IMR-90 (cell line): ENCODE results near the gene C3orf22. TPM values are rescaled to one million over a fixed set of nuclear protein-coding genes. Genes with fewer than 3 reads are reported as not detected.

Source experiments
- ATAC-seq: fragments of 200-7000 bp; cut with Tn5 transposase; 2 replicates; pipeline ENCODE4 v1.9.1; 2020; ENCODE audit warnings: low read depth, mild to moderate bottlenecking, moderate library complexity
- BruUV-seq: library from RNA; stranded (reverse); fragments of 400-500 nt; replicated peaks from 2 replicates; lab custom pipeline; 2021; lab: Mats Ljungman, UMichigan
- CTCF ChIA-PET: fragments of 300-600 bp; formaldehyde crosslinking; extraction: SDS; loops from one replicate; lab custom pipeline; 2021; ENCODE audit warnings: antibody characterized with exemption; lab: Yijun Ruan, JAX
- POLR2A ChIA-PET: fragments of 300-600 bp; sonication (Branson Sonifier 250); formaldehyde crosslinking; loops from one replicate; lab custom pipeline; 2022; ENCODE audit warnings: antibody characterized with exemption; ENCODE audit not compliant: unreplicated experiment; lab: Charles Lee
- DNase-seq: peaks from one replicate; pipeline ENCODE4 v3.0.0; 2013
- H2AFZ ChIP-seq: replicated peaks from 2 replicates; pipeline ENCODE3; 2013; ENCODE audit warnings: low read length, mild to moderate bottlenecking; ENCODE audit not compliant: poor library complexity
- H2AK5ac ChIP-seq: 2 replicates; pipeline ENCODE4 v1.6.1; 2013; ENCODE audit warnings: low read depth, low read length, inconsistent platforms
- H2AK9ac ChIP-seq: replicated peaks from 2 replicates; pipeline ENCODE3; 2013; ENCODE audit warnings: mild to moderate bottlenecking, low read depth, low read length, moderate library complexity; ENCODE audit not compliant: poor library complexity
- H2BK120ac ChIP-seq: 2 replicates; pipeline ENCODE4 v1.6.1; 2013; ENCODE audit warnings: low read depth, low read length, inconsistent platforms
- H2BK15ac ChIP-seq: 3 replicates; pipeline ENCODE4 v1.6.1; 2013; ENCODE audit warnings: low read depth, low read length, inconsistent platforms
- H2BK20ac ChIP-seq: 2 replicates; pipeline ENCODE4 v1.6.1; 2013; ENCODE audit warnings: low read depth, mild to moderate bottlenecking, inconsistent platforms, low read length, moderate library complexity
- H2BK5ac ChIP-seq: 2 replicates; pipeline ENCODE4 v1.6.1; 2013; ENCODE audit warnings: mild to moderate bottlenecking, low read depth, low read length, inconsistent platforms; ENCODE audit not compliant: poor library complexity, severe bottlenecking
- H3K14ac ChIP-seq: replicated peaks from 2 replicates; pipeline ENCODE4 v1.6.1; 2013; ENCODE audit warnings: low read depth, low read length, inconsistent platforms
- H3K18ac ChIP-seq: 2 replicates; pipeline ENCODE4 v1.6.1; 2013; ENCODE audit warnings: low read depth, low read length, control low read depth
- H3K23ac ChIP-seq: 2 replicates; pipeline ENCODE4 v1.6.1; 2013; ENCODE audit warnings: low read depth, low read length, inconsistent platforms
- H3K27ac ChIP-seq: 2 replicates; pipeline ENCODE4 v1.5.1; 2013; ENCODE audit warnings: mild to moderate bottlenecking, control low read depth, low read length; ENCODE audit not compliant: insufficient read depth
- H3K27me3 ChIP-seq: 2 replicates; pipeline ENCODE4 v1.6.1; 2013; ENCODE audit warnings: low read length; ENCODE audit not compliant: control insufficient read depth, insufficient read depth
- H3K36me3 ChIP-seq: 2 replicates; pipeline ENCODE4 v1.6.1; 2013; ENCODE audit warnings: low read length, mixed read lengths; ENCODE audit not compliant: control insufficient read depth, insufficient read depth
- H3K4ac ChIP-seq: 2 replicates; pipeline ENCODE4 v1.6.1; 2013; ENCODE audit warnings: low read depth, low read length, inconsistent platforms
- H3K4me1 ChIP-seq: 2 replicates; pipeline ENCODE4 v1.6.1; 2013; ENCODE audit warnings: low read length, mixed read lengths; ENCODE audit not compliant: control insufficient read depth, insufficient read depth
- H3K4me2 ChIP-seq: 2 replicates; pipeline ENCODE4 v1.6.1; 2013; ENCODE audit warnings: low read depth, mild to moderate bottlenecking, control low read depth, low read length, moderate library complexity
- H3K4me3 ChIP-seq: 2 replicates; pipeline ENCODE4 v1.5.1; 2013; ENCODE audit warnings: low read depth, mild to moderate bottlenecking, control low read depth, low read length, moderate library complexity; ENCODE audit not compliant: insufficient read depth
- H3K56ac ChIP-seq: 2 replicates; pipeline ENCODE4 v1.6.1; 2013; ENCODE audit warnings: low read length, inconsistent platforms; ENCODE audit not compliant: insufficient read depth; ENCODE audit errors: extremely low read depth
- H3K79me1 ChIP-seq, 2 experiments: 2 replicates each; pipeline ENCODE4 v1.6.1; 2013; ENCODE audit warnings: low read length in 2 of 2, inconsistent platforms in 1 of 2, low read depth in 1 of 2
- H3K9ac ChIP-seq: 2 replicates; pipeline ENCODE4 v1.6.1; 2013; ENCODE audit warnings: low read depth, low read length, control low read depth
- H3K9me1 ChIP-seq: 2 replicates; pipeline ENCODE4 v1.6.1; 2013; ENCODE audit warnings: low read length, inconsistent platforms; ENCODE audit not compliant: insufficient read depth
- H3K9me3 ChIP-seq: 2 replicates; pipeline ENCODE4 v1.6.1; 2013; ENCODE audit warnings: low read length; ENCODE audit not compliant: control insufficient read depth, insufficient read depth
- H4K20me1 ChIP-seq: 2 replicates; pipeline ENCODE4 v1.6.1; 2013; ENCODE audit warnings: low read length, inconsistent platforms; ENCODE audit not compliant: insufficient read depth
- H4K5ac ChIP-seq: 2 replicates; pipeline ENCODE4 v1.6.1; 2013; ENCODE audit warnings: mild to moderate bottlenecking, low read depth, low read length, control low read depth
- H4K8ac ChIP-seq, 2 experiments: 2 replicates each; pipeline ENCODE4 v1.6.1; 2013; ENCODE audit warnings: low read depth in 2 of 2, low read length in 2 of 2, control low read depth in 1 of 2, inconsistent platforms in 1 of 2
- H4K91ac ChIP-seq: 2 replicates; pipeline ENCODE4 v1.6.1; 2013; ENCODE audit warnings: low read depth, low read length, inconsistent platforms; ENCODE audit not compliant: insufficient read depth
- BHLHE40 ChIP-seq: fragments of 150-350 bp; IDR thresholded peaks from 2 replicates; pipeline ENCODE4 v1.6.1; 2016; ENCODE audit warnings: mild to moderate bottlenecking, low read depth, low read length
- CEBPB ChIP-seq: IDR thresholded peaks from 2 replicates; pipeline ENCODE4 v1.6.1; 2012; ENCODE audit warnings: low read depth, low read length, improper control_type of control experiment
- CTCF ChIP-seq: conservative IDR thresholded peaks from 2 replicates; pipeline ENCODE4 v1.5.1; 2012; ENCODE audit warnings: mild to moderate bottlenecking, low read depth, low read length, improper control_type of control experiment
- FOS ChIP-seq: fragments of 150-350 bp; IDR thresholded peaks from 2 replicates; pipeline ENCODE4 v1.6.1; 2016; ENCODE audit warnings: low read depth, low read length
- MAZ ChIP-seq: IDR thresholded peaks from 2 replicates; pipeline ENCODE4 v1.6.1; 2012; ENCODE audit warnings: low read depth, mild to moderate bottlenecking, low read length, improper control_type of control experiment, moderate library complexity, borderline replicate concordance
- MXI1 ChIP-seq: IDR thresholded peaks from 2 replicates; pipeline ENCODE4 v1.6.1; 2012; ENCODE audit warnings: low read depth, mild to moderate bottlenecking, low read length, moderate library complexity, borderline replicate concordance
- NFE2L2 ChIP-seq: fragments of 150-350 bp; IDR thresholded peaks from 2 replicates; pipeline ENCODE4 v1.6.1; 2016; ENCODE audit warnings: low read depth, mild to moderate bottlenecking, low read length
- POLR2A ChIP-seq: IDR thresholded peaks from 2 replicates; pipeline ENCODE4 v1.6.1; 2012; ENCODE audit warnings: mild to moderate bottlenecking, low read depth, low read length
- RAD21 ChIP-seq: IDR thresholded peaks from 2 replicates; pipeline ENCODE4 v1.6.1; 2012; ENCODE audit warnings: low read length, improper control_type of control experiment
- RFX5 ChIP-seq: IDR thresholded peaks from 2 replicates; pipeline ENCODE4 v1.8.0; 2012; ENCODE audit warnings: low read depth, mild to moderate bottlenecking, low read length, moderate library complexity
- USF2 ChIP-seq: fragments of 150-350 bp; IDR thresholded peaks from 2 replicates; pipeline ENCODE4 v1.6.1; 2017; ENCODE audit warnings: mild to moderate bottlenecking, antibody characterized with exemption, low read length, low read depth
- WGBS, 2 experiments: methylation state at CpG; one replicate each; pipeline versions ENCODE4 v1.1.5 to v1.1.7; 2013; ENCODE audit warnings: missing lambda C conversion rate in 2 of 2; ENCODE audit not compliant: insufficient read length in 1 of 2; ENCODE audit errors: extremely low coverage in 2 of 2; 5-methylcytosine and 5-hydroxymethylcytosine counted together
- dilution Hi-C: fragments of 300-500 bp; cut with HindIII; formaldehyde crosslinking; loops from one replicate; pipeline ENCODE4 v1.14.3; 2018; ENCODE audit warnings: low sequenced_read_pairs; ENCODE audit not compliant: unreplicated experiment
- in situ Hi-C: fragments of 300-500 bp; cut with MboI; formaldehyde crosslinking; loops from 3 replicates; pipeline ENCODE4 v1.14.3; 2019; ENCODE audit warnings: low sequenced_read_pairs, inconsistent platforms, mixed read lengths
- intact Hi-C: fragments of 100-400 bp; cut with micrococcal nuclease; formaldehyde crosslinking; loops from 2 replicates; pipeline ENCODE4 v1.10.0; 2022
- polyA plus RNA-seq, 3 experiments: library from polyadenylated mRNA; depleted of rRNA; stranded (reverse); fragments of >200 nt; gene quantifications; 2 replicates each; pipeline ENCODE4 v1.2.3, GENCODE V29; 2012; ENCODE audit warnings: low replicate concordance in 1 of 3
- total RNA-seq: library from RNA; depleted of rRNA; stranded (reverse); fragments of >200 nt; gene quantifications from 2 replicates; pipeline ENCODE4 v1.2.3, GENCODE V29; 2012

C3orf22 gene
- total and polyA plus RNA-seq, 2 of the 4 experiments (the other 2 are of a cell fraction): not detected

GRCh38 chr3:126546013-126546412 lies 12.7 kb downstream of the C3orf22 start:
- CTCF ChIA-PET: no interaction called here
- 50% methylated on average over 1 of the region's 6 CpGs; no CpG with 5 or more reads in 1 of the 2 experiments for WGBS, 2 experiments
- POLR2A ChIA-PET: no interaction called here

More at GRCh38 chr3:126546013-126546412, 12.7 kb downstream of the C3orf22 start:
- H3K56ac ChIP-seq: no peak overlapping the region
- H2AFZ ChIP-seq: no peak overlapping the region
- no peaks in the 10 kb centered on the region; the same call in 1 of the 2 replicates for H3K9me3 ChIP-seq
- no peak overlapping the region for H2BK15ac ChIP-seq
- H4K20me1 ChIP-seq: no peaks in the 10 kb centered on the region
- no peak overlapping the region for H3K14ac ChIP-seq
- no peak overlapping the region for H3K23ac ChIP-seq
- in situ Hi-C loops (no loop called here), dilution Hi-C loops (no loop called here), intact Hi-C loops (no loop called here)
- no peaks in the 10 kb centered on the region for H3K79me1 ChIP-seq
- no peak overlapping the region for H2BK5ac ChIP-seq
- H4K91ac ChIP-seq: no peak overlapping the region
- H2AK5ac ChIP-seq: no peak overlapping the region
- H3K36me3 ChIP-seq: no peaks in the 10 kb centered on the region
- no peaks in the 10 kb centered on the region; the same call in 1 of the 2 replicates for H3K4me1 ChIP-seq
- no peak overlapping the region for H3K9ac ChIP-seq
- ATAC-seq (no peak), DNase-seq (no peak)
- no peak overlapping the region for H2AK9ac ChIP-seq
- no peaks in the 10 kb centered on the region for H3K9me1 ChIP-seq
- BruUV-seq: no TSS peak
- no peak overlapping the region for H2BK20ac ChIP-seq
- no peak overlapping the region for H3K18ac ChIP-seq
- H3K27ac ChIP-seq: no peak overlapping the region
- no peak overlapping the region for H3K4ac ChIP-seq
- no peak overlapping the region for H3K4me2 ChIP-seq
- peaks cover 37% of the 10 kb centered on the region for H3K27me3 ChIP-seq
- H4K8ac ChIP-seq: no peak overlapping the region
- no peak overlapping the region for H4K5ac ChIP-seq
- no peak overlapping the region for H3K4me3 ChIP-seq
- H2BK120ac ChIP-seq: no peak overlapping the region
- TF ChIP-seq USF2 (no peak), RFX5 (no peak), CEBPB (no peak), FOS (no peak), RAD21 (no peak), POLR2A (no peak), CTCF (no peak), BHLHE40 (no peak), NFE2L2 (no peak), MAZ (no peak), MXI1 (no peak)
